Endothelial cell (in vitro differentiated cells): ENCODE measurements around the gene SLC6A9. TPM values are rescaled to one million over a fixed set of nuclear protein-coding genes. Genes with fewer than 3 reads are reported as not detected.

Experiments
- DNase-seq: peaks from one replicate; pipeline ENCODE4 v3.0.0; 2021; ENCODE audit warnings: low spot score
- H3K27ac Mint-ChIP-seq: one replicate; pipeline ENCODE4 v1.8.0; 2021; ENCODE audit warnings: mixed read lengths, inconsistent platforms; ENCODE audit not compliant: unreplicated experiment
- H3K27me3 Mint-ChIP-seq: one replicate; pipeline ENCODE4 v1.8.0; 2021; ENCODE audit warnings: mild to moderate bottlenecking, moderate library complexity, mixed read lengths, inconsistent platforms; ENCODE audit not compliant: unreplicated experiment
- H3K36me3 Mint-ChIP-seq: one replicate; pipeline ENCODE4 v1.8.0; 2021; ENCODE audit warnings: mild to moderate bottlenecking, low read depth, mixed read lengths, inconsistent platforms; ENCODE audit not compliant: unreplicated experiment
- H3K4me1 Mint-ChIP-seq: one replicate; pipeline ENCODE4 v1.8.0; 2021; ENCODE audit warnings: mild to moderate bottlenecking, mixed read lengths, inconsistent platforms; ENCODE audit not compliant: unreplicated experiment
- H3K4me3 Mint-ChIP-seq: one replicate; pipeline ENCODE4 v1.8.0; 2021; ENCODE audit warnings: mild to moderate bottlenecking, mixed read lengths, inconsistent platforms; ENCODE audit not compliant: unreplicated experiment
- H3K9me3 Mint-ChIP-seq: one replicate; pipeline ENCODE4 v1.8.0; 2021; ENCODE audit warnings: mixed read lengths, inconsistent platforms; ENCODE audit not compliant: unreplicated experiment
- total RNA-seq: library from RNA; stranded (reverse); fragmentation: NEBNext Ultra II Directional; extraction: Animal tissue kit (Norgen Biotek cat#: 25700); gene quantifications from one replicate; pipeline ENCODE4 v1.2.1, GENCODE V29; 2021; ENCODE audit not compliant: unreplicated experiment
- TF ChIP-seq, protein P1 (sequence below): fragments of 200-600 bp; sonication (generic); IDR thresholded peaks from one replicate; pipeline ENCODE4 v1.5.0; 2021; ENCODE audit warnings: antibody characterized with exemption; ENCODE audit not compliant: unreplicated experiment

The SLC6A9 gene
- total RNA-seq, 1 donor from 2014 or later, result 2.8 TPM

DNA sequence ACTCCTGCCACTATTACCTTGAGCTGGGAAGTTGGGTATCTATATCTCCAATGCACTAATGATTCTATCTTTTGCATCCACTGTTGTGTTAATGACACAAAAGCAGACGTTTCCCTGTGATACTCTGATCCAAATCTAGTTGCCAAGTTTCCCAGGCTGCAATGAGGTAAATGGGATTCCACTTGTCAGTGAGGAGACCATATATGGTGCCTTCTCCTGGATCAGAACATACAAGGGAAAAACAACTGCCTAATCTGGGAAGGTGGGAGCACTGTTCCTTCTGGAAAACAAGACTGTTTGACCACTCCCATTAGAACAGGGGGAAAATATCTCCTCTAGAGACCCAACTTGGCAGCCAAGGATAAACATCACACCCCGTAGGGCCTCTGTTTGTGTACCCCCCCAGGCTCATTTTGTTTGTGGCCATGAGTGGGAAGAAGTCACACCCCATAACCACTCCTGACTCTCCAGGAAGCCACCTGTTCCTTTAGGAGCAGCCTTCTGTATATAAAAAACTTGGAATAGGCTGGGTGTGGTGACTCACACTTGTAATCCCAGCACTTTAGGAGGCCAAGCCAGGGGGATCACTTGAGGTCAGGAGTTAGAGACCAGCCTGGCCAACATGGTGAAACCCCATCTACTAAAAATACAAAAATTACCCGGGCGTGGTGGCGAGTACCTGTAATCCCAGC, 28.5 kb upstream of the SLC6A9 start:
- TF ChIP-seq, protein P1, sequence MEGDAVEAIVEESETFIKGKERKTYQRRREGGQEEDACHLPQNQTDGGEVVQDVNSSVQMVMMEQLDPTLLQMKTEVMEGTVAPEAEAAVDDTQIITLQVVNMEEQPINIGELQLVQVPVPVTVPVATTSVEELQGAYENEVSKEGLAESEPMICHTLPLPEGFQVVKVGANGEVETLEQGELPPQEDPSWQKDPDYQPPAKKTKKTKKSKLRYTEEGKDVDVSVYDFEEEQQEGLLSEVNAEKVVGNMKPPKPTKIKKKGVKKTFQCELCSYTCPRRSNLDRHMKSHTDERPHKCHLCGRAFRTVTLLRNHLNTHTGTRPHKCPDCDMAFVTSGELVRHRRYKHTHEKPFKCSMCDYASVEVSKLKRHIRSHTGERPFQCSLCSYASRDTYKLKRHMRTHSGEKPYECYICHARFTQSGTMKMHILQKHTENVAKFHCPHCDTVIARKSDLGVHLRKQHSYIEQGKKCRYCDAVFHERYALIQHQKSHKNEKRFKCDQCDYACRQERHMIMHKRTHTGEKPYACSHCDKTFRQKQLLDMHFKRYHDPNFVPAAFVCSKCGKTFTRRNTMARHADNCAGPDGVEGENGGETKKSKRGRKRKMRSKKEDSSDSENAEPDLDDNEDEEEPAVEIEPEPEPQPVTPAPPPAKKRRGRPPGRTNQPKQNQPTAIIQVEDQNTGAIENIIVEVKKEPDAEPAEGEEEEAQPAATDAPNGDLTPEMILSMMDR, result no peak
- no peaks in the 10 kb centered on the region for H3K27me3 Mint-ChIP-seq
- H3K4me3 Mint-ChIP-seq, result no peak overlapping the region
- no peaks in the 10 kb centered on the region for H3K36me3 Mint-ChIP-seq
- H3K27ac Mint-ChIP-seq, result no peak overlapping the region
- no peak for DNase-seq
- no peaks in the 10 kb centered on the region for H3K9me3 Mint-ChIP-seq
- H3K4me1 Mint-ChIP-seq, result no peaks in the 10 kb centered on the region

DNA sequence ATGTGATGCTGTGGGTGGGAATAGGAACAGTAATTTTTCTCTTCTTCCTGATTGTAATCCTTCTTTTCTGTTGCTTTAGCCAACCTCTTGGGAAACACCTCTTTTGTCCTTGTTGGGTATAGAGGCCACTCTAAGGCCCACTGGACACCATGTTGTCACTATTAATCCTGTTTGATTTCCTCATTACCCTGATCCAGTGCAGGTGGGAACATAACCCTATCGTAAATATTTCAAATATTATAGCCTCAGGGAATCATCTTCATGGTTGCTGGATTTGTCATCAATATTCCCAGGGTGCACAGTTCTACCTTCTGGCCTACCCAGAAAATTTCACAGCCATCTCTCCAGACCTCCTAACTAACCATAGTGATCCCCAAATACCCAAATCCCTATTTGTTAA, 27.9 kb upstream of the SLC6A9 start:
- no peak for DNase-seq
- Mint-ChIP-seq H3K4me3 (no peak overlapping the region), H3K27ac (no peak overlapping the region), H3K9me3 (no peaks in the 10 kb centered on the region), H3K27me3 (no peaks in the 10 kb centered on the region), H3K4me1 (no peaks in the 10 kb centered on the region), H3K36me3 (no peaks in the 10 kb centered on the region)
- TF ChIP-seq, protein P1, result no peak

DNA sequence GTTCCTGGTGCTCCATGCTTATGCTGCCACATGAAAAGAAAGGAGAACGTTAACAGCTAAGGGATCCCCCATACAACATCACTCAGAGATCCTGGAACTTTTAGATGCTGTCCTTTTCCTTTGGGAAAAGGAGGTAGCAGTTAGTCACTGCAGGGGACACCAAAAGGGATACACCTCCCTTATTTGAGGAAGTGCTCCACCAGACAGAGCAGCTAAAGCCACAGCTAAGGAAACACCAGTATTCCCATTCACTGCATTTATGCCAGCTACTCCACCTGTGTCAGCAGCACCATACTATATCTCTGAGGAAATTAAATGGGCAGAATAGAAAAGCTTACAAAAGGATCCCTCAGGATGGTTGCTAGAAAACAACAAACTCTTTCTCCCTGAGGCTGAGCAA, 26.0 kb upstream of the SLC6A9 start:
- Mint-ChIP-seq H3K27me3 (no peaks in the 10 kb centered on the region), H3K4me1 (no peaks in the 10 kb centered on the region)

DNA sequence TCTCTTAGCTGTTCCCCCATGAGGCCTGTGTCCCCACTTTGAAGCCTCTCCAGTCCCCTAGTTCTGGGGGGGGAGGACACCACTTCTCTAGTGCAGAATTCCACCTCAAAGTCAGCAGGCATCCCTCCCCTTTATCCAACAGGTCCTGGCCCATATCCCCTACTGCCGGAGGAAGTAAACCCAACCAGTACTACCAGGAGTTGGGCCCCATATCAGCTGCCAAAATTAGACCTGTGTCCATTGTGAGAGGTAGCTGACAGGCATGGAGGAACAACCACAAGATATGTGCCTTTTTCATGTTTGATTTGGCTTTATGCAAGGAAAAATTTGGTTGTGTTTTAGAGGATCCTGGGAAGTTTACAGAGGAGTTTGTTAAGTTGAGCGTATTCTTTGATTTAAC, 22.1 kb upstream of the SLC6A9 start:
- TF ChIP-seq, protein P1, result no peak
- H3K4me1 Mint-ChIP-seq, result peaks cover 9% of the 10 kb centered on the region
- H3K36me3 Mint-ChIP-seq, result no peaks in the 10 kb centered on the region
- H3K9me3 Mint-ChIP-seq, result no peaks in the 10 kb centered on the region
- H3K27me3 Mint-ChIP-seq, result peaks cover 2% of the 10 kb centered on the region
- DNase-seq, result no peak
- no peak overlapping the region for H3K27ac Mint-ChIP-seq
- no peak overlapping the region for H3K4me3 Mint-ChIP-seq

More for the DNA sequence above, 26.0 kb upstream of the SLC6A9 start:
- no peak for DNase-seq
- H3K9me3 Mint-ChIP-seq, result no peaks in the 10 kb centered on the region
- H3K36me3 Mint-ChIP-seq, result no peaks in the 10 kb centered on the region
- H3K4me3 Mint-ChIP-seq, result no peak overlapping the region
- TF ChIP-seq, protein P1, result no peak
- no peak overlapping the region for H3K27ac Mint-ChIP-seq

DNA sequence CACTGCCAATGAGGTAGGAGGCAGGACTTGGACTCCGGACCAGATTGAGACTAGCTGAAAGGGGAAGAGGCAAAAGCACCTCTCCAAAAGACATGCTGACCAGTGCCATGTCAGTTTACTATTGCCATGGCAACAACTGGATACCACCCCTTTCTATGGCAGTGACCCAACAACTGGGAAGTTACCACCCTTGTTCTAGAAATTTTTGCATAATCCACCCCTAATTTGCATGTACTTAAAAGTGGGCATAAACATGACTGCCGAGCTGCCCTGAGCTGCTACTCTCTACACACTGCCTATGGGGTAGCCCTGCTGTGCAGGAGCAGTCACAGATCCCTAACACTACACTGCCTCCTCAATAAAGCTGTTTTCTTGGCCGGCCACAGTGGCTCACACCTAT, 19.0 kb upstream of the SLC6A9 start:
- Mint-ChIP-seq H3K9me3 (no peaks in the 10 kb centered on the region), H3K36me3 (no peaks in the 10 kb centered on the region), H3K4me1 (peaks cover 23% of the 10 kb centered on the region), H3K4me3 (no peak overlapping the region), H3K27me3 (peaks cover 2% of the 10 kb centered on the region), H3K27ac (no peak overlapping the region)
- DNase-seq, result no peak
- TF ChIP-seq, protein P1, result no peak
